Upper lobe of left lung (tissue), 4 donors: Measurements from ENCODE around the gene IAH1.

ENCODE experiments used
- EP300 ChIP-seq, 4 donors: sonication (generic); formaldehyde crosslinking; IDR thresholded peaks; one replicate each; pipeline ENCODE4 v1.5.1; 2017; ENCODE audit warnings: antibody characterized with exemption in 4 of 4, control low read depth in 2 of 4
- POLR2A ChIP-seq, 4 donors: fragments of 450-650 bp; IDR thresholded peaks; one replicate each; pipeline ENCODE4 v1.5.1; 2016 to 2017; ENCODE audit warnings: antibody characterized with exemption in 4 of 4, mild to moderate bottlenecking in 2 of 4
- TF ChIP-seq, protein P1 (sequence below), 6 experiments: fragments of 450-650 bp in 4 of 6; fragments of 200-600 bp in 2 of 6; sonication (generic) in 2 of 6; IDR thresholded peaks; one replicate each; pipeline ENCODE4 v1.5.1; 2016 to 2019; ENCODE audit warnings: antibody characterized with exemption in 6 of 6

DNA sequence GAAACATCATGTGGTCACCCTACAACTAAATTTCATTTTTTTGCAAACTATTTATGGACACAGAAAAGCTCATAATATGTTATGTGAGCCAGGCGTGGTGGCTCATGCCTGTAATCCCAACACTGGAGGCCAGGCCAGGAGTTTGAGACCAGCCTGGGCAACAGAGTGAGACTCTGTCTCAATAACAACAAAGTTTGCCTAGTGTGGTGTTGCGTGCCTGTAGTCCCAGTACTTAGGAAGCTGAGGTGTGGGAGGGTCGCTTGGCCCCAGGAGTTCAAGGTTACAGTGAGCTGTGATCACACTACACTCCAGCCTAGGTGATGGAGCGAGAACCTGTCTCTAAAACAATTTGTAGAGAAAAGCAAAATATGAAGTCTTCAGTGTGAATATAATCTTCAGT is 5.8 kb downstream of the IAH1 start:
- TF ChIP-seq, protein P1, sequence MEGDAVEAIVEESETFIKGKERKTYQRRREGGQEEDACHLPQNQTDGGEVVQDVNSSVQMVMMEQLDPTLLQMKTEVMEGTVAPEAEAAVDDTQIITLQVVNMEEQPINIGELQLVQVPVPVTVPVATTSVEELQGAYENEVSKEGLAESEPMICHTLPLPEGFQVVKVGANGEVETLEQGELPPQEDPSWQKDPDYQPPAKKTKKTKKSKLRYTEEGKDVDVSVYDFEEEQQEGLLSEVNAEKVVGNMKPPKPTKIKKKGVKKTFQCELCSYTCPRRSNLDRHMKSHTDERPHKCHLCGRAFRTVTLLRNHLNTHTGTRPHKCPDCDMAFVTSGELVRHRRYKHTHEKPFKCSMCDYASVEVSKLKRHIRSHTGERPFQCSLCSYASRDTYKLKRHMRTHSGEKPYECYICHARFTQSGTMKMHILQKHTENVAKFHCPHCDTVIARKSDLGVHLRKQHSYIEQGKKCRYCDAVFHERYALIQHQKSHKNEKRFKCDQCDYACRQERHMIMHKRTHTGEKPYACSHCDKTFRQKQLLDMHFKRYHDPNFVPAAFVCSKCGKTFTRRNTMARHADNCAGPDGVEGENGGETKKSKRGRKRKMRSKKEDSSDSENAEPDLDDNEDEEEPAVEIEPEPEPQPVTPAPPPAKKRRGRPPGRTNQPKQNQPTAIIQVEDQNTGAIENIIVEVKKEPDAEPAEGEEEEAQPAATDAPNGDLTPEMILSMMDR (IDR thresholded peaks at IDR 0.05): no peak
- no peak for TF ChIP-seq POLR2A (IDR thresholded peaks at IDR 0.05)
- no peak for TF ChIP-seq EP300 (IDR thresholded peaks at IDR 0.05)
